ENCODE data around the gene TNS3.

DNA sequence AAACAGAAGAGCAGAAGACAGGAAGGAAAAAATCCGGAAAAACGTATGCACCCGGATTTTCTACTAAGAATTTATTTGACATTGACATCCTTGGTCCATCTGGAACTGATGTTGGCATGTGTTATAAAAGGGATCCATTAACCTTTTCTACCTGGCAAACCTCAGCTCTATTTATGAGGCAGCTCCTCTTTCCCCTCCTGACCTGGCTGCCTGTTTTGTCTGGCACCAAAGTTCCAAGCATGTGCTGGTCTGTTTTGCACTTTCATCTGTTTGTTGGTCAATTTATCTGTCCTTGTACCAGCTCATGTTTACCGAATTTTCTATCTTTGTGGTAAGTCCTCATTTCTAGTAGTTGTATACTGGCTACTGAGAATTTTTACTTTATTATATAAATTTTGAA lies 258.0 kb downstream of the TNS3 start:
- no peak for TF ChIP-seq EZH2 (IDR thresholded peaks at IDR 0.05; ENCODE audit: borderline replicate concordance, insufficient read depth, low read depth, low read length, poor library complexity, severe bottlenecking)
- TF ChIP-seq, protein P1, sequence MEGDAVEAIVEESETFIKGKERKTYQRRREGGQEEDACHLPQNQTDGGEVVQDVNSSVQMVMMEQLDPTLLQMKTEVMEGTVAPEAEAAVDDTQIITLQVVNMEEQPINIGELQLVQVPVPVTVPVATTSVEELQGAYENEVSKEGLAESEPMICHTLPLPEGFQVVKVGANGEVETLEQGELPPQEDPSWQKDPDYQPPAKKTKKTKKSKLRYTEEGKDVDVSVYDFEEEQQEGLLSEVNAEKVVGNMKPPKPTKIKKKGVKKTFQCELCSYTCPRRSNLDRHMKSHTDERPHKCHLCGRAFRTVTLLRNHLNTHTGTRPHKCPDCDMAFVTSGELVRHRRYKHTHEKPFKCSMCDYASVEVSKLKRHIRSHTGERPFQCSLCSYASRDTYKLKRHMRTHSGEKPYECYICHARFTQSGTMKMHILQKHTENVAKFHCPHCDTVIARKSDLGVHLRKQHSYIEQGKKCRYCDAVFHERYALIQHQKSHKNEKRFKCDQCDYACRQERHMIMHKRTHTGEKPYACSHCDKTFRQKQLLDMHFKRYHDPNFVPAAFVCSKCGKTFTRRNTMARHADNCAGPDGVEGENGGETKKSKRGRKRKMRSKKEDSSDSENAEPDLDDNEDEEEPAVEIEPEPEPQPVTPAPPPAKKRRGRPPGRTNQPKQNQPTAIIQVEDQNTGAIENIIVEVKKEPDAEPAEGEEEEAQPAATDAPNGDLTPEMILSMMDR (IDR thresholded peaks at IDR 0.05), result no peak

Data from B cell (primary cell).